Measurements from ENCODE around the gene GTPBP8. TPM values are rescaled to one million over a fixed set of nuclear protein-coding genes. Genes with fewer than 3 reads are reported as not detected.

GTPBP8 gene
- total and polyA plus RNA-seq, 2 of the 8 experiments (the other 6 are each of a cell fraction or from before 2014, with no cell fraction given): 25.8 to 27.6 TPM

GRCh38 chr3:112976953-112977352 lies 13.8 kb upstream of the GTPBP8 start:
- no peak overlapping the region for H3K56ac ChIP-seq (replicated peaks; ENCODE audit: insufficient read length, low read depth, low read length)
- DNase-seq (ENCODE audit: low read depth in 1 of 2, low spot score in 2 of 2) (no peak), FAIRE-seq (no peak)
- no peak overlapping the region for H3K4me3 ChIP-seq (ENCODE audit: extremely low read depth in 1 of 4, insufficient read depth in 2 of 4, low read depth in 3 of 4, low read length in 4 of 4)
- H4K8ac ChIP-seq (ENCODE audit: extremely low read depth, insufficient read depth, low read length): no peak overlapping the region
- no peak overlapping the region for H2BK15ac ChIP-seq (ENCODE audit: low read length)
- ChIA-PET POLR2A (ENCODE audit: partially characterized antibody) (no interaction called here), CTCF (ENCODE audit: partially characterized antibody) (interaction anchor here (0.7 to 1.5 kb wide), 4 partner anchors 8 to 334 kb away, joined by 3 to 5 read pairs (median 4); no protein-coding TSS in a partner anchor)
- no peak overlapping the region for H3K18ac ChIP-seq (ENCODE audit: extremely low read depth, low read length)
- H3K79me2 ChIP-seq (ENCODE audit: control insufficient read depth in 1 of 2, insufficient read depth in 2 of 2, low read length in 2 of 2): no peaks in the 10 kb centered on the region
- no peak overlapping the region for H4K5ac ChIP-seq (ENCODE audit: insufficient read length, low read depth, low read length)
- no peaks in the 10 kb centered on the region for H3K23me2 ChIP-seq (ENCODE audit: low read depth, low read length)
- H3K4me2 ChIP-seq (ENCODE audit: insufficient read depth in 1 of 2, low read depth in 2 of 2, low read length in 2 of 2): no peak overlapping the region
- H2AK5ac ChIP-seq (ENCODE audit: low read depth, low read length): no peak overlapping the region
- H2BK5ac ChIP-seq (ENCODE audit: low read depth, low read length): no peak overlapping the region
- no peak overlapping the region for H2BK20ac ChIP-seq (ENCODE audit: low read length)
- no peak overlapping the region for H3K23ac ChIP-seq (ENCODE audit: insufficient read length)
- 85% methylated on average over 2 of the region's 2 CpGs; no CpG with 5 or more reads in 1 of the 2 experiments for WGBS, 2 experiments (ENCODE audit: extremely low coverage in 1 of 2, insufficient coverage in 1 of 2, insufficient read length in 1 of 2, insufficient replicate concordance in 2 of 2, low coverage in 1 of 2, low lambda C conversion rate in 2 of 2, missing lambda C conversion rate in 1 of 2)
- no peak overlapping the region for H3K27ac ChIP-seq (ENCODE audit: low read depth, low read length)
- no peak overlapping the region for H3K14ac ChIP-seq (ENCODE audit: insufficient read length)
- no peak overlapping the region for H3K4ac ChIP-seq (replicated peaks; ENCODE audit: insufficient read length, low read depth, low read length)
- no peak overlapping the region for H2BK120ac ChIP-seq (replicated peaks; ENCODE audit: low read depth, low read length)
- no peaks in the 10 kb centered on the region for H3K36me3 ChIP-seq (ENCODE audit: control insufficient read depth in 2 of 4, insufficient read depth in 4 of 4, low read length in 3 of 4)
- no peaks in the 10 kb centered on the region for H3K27me3 ChIP-seq (replicated peaks in 1 of 4; ENCODE audit: control insufficient read depth in 3 of 4, extremely low read depth in 1 of 4, insufficient read depth in 3 of 4, low read length in 3 of 4)
- no peaks in the 10 kb centered on the region for H4K20me1 ChIP-seq (replicated peaks in 1 of 2; ENCODE audit: control insufficient read depth in 1 of 2, insufficient read depth in 2 of 2, low read length in 2 of 2)
- no peak overlapping the region for H4K91ac ChIP-seq (replicated peaks; ENCODE audit: insufficient read length, low read length)
- no peak overlapping the region for H3K9ac ChIP-seq (replicated peaks in 1 of 4; ENCODE audit: extremely low read depth in 1 of 4, low read depth in 3 of 4, low read length in 3 of 4)
- no peaks in the 10 kb centered on the region for H3K4me1 ChIP-seq (replicated peaks in 1 of 4; ENCODE audit: control insufficient read depth in 3 of 4, insufficient read depth in 4 of 4, low read length in 3 of 4)
- no peak overlapping the region for H2BK12ac ChIP-seq (ENCODE audit: low read depth, low read length)
- no peaks in the 10 kb centered on the region for H3K9me3 ChIP-seq (ENCODE audit: insufficient read depth in 2 of 2, low read depth in 1 of 2, low read length in 1 of 2)
- no peaks in the 10 kb centered on the region for H3K79me1 ChIP-seq (ENCODE audit: low read depth, low read length)
- no peak overlapping the region for H2AFZ ChIP-seq (ENCODE audit: low read length)
- no peak for TF ChIP-seq SP2 (IDR thresholded peaks at IDR 0.05; ENCODE audit: low read length)
